Measurements from ENCODE around the gene LAMP1.

DNA sequence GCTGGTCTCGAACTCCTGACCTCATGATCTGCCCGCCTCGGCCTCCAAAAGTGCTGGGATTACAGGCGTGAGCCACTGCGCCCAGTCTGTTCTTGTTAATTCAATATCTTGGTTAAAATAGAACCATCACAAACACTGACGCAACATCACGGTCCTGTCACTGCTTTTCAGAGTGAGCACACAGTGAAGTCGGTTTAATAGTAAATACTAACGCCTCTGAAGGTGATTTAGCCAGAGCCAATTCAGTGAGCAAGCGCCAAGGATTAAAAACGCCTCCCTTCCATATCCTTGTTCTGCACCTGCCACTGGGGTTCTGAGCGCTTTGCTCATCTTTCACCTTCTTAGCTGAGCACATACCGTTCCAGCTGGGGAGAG is 30.3 kb downstream of the LAMP1 start:
- TF ChIP-seq POLR2AphosphoS5 (IDR thresholded peaks at IDR 0.05), result no peak
- no peak for TF ChIP-seq EP300 (IDR thresholded peaks at IDR 0.05)
- TF ChIP-seq CTCF (IDR thresholded peaks at IDR 0.05), result no peak
